Activated naive CD8-positive, alpha-beta T cell treated with anti-CD3 and anti-CD28 coated beads, Interleukin-2, amount 50 U/mL, for 16 hours (primary cell): ENCODE results near the gene CAGE1.
"Not testable (repeated sequence)": the region's sequence is repeated elsewhere in the genome, so short reads cannot be mapped to it uniquely, and the experiment has no call there.

Experiments
- DNase-seq: peaks from one replicate; pipeline ENCODE4 v3.0.0-alpha.2; 2020; ENCODE audit warnings: low read depth, low spot score

Gene CAGE1

GRCh38 chr6:7409740-7410139 lies 20.2 kb upstream of the CAGE1 start:
- DNase-seq: no peak

- no peak for DNase-seq
These were observed 17.2 kb upstream of the CAGE1 start for GRCh38 chr6:7406743-7407142.

GRCh38 chr6:7404546-7404945 lies 15.0 kb upstream of the CAGE1 start:
- DNase-seq: no peak

- no peak for DNase-seq
These were observed 13.2 kb upstream of the CAGE1 start for GRCh38 chr6:7402716-7403115.

- no peak for DNase-seq
These were observed 11.5 kb upstream of the CAGE1 start for GRCh38 chr6:7401075-7401474.

- DNase-seq: no peak
These were observed 2.9 kb upstream of the CAGE1 start for GRCh38 chr6:7392402-7392801.

- DNase-seq: no peak
These were observed 1.6 kb upstream of the CAGE1 start for GRCh38 chr6:7391151-7391550.

- DNase-seq: no peak
These were observed 810 bp upstream of the CAGE1 start for GRCh38 chr6:7390226-7390878.

GRCh38 chr6:7389162-7389450 lies 436 bp downstream of the CAGE1 start:
- no peak for DNase-seq

- no peak for DNase-seq
These were observed 8.4 kb downstream of the CAGE1 start for GRCh38 chr6:7381092-7381491.

- DNase-seq: no peak
These were observed 10.8 kb downstream of the CAGE1 start for GRCh38 chr6:7378740-7379139.

- no peak for DNase-seq
These were observed 11.6 kb downstream of the CAGE1 start for GRCh38 chr6:7377961-7378360.

- no peak for DNase-seq
These were observed 15.8 kb downstream of the CAGE1 start for GRCh38 chr6:7373739-7374138.

- no peak for DNase-seq
These were observed 22.1 kb downstream of the CAGE1 start for GRCh38 chr6:7367408-7367807.

- not testable (repeated sequence) for DNase-seq
These were observed 37.6 kb downstream of the CAGE1 start for GRCh38 chr6:7351916-7352315.

GRCh38 chr6:7350591-7350990 lies 39.0 kb downstream of the CAGE1 start:
- not testable (repeated sequence) for DNase-seq

GRCh38 chr6:7347551-7347997 lies 42.0 kb downstream of the CAGE1 start:
- DNase-seq: not testable (repeated sequence)

GRCh38 chr6:7344773-7345450 lies 44.6 kb downstream of the CAGE1 start:
- DNase-seq: not testable (repeated sequence)

- no peak for DNase-seq
These were observed 45.7 kb downstream of the CAGE1 start for GRCh38 chr6:7343546-7344475.

- no peak for DNase-seq
These were observed 47.4 kb downstream of the CAGE1 start for GRCh38 chr6:7341989-7342742.

GRCh38 chr6:7341271-7341670 lies 48.3 kb downstream of the CAGE1 start:
- no peak for DNase-seq
